Measurements from ENCODE around the gene CAPN2. TPM values are rescaled to one million over a fixed set of nuclear protein-coding genes. Genes with fewer than 3 reads are reported as not detected.

CAPN2 gene
- total RNA-seq, 2 donors from 2014 or later, result 88.5 to 156 TPM

- H3K27me3 ChIP-seq (replicated peaks; ENCODE audit: insufficient read depth), result no peaks in the 10 kb centered on the region
- H3K27ac ChIP-seq, result no peak overlapping the region
- TF ChIP-seq CTCF (IDR thresholded peaks at IDR 0.05) (no peak), POLR2AphosphoS5 (IDR thresholded peaks at IDR 0.05) (no peak), POLR2A (IDR thresholded peaks at IDR 0.05) (no peak)
Observed at GRCh38 chr1:223820515-223820858, 108.1 kb downstream of the CAPN2 start.

DNA sequence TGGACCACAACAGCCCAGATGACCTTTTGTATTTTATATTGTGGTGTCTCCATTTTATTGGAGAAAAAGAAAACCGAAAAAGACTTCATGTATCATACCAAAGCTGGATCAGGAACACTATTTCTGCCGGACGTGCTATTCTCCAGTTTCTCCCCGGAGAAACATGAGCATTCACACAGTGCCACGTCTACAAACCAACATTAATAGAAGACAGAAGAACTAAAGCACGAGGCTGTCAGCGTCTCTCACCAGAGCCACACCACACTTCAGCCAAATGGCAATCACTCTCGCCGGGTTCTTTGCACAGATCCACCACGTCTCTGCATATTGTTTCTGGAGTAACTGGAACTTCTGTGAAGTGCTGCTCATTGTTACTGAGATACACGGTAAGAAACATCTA is 108.6 kb downstream of the CAPN2 start:
- Histone ChIP-seq H3K4me1 (replicated peaks) (no peaks in the 10 kb centered on the region), H3K9me3 (no peaks in the 10 kb centered on the region), H3K36me3 (no peaks in the 10 kb centered on the region), H3K4me3 (no peak overlapping the region), H3K27me3 (replicated peaks; ENCODE audit: insufficient read depth) (no peaks in the 10 kb centered on the region), H3K27ac (no peak overlapping the region)
- intact Hi-C loops (cut with DNase I), result no loop called here
- DNase-seq (ENCODE audit: low spot score), result no peak
- WGBS, result 89% methylated on average over 11 of the region's 11 CpGs
- TF ChIP-seq POLR2A (IDR thresholded peaks at IDR 0.05) (no peak), POLR2AphosphoS5 (IDR thresholded peaks at IDR 0.05) (no peak)

More at GRCh38 chr1:223820515-223820858, 108.1 kb downstream of the CAPN2 start:
- H3K36me3 ChIP-seq, result no peaks in the 10 kb centered on the region
- DNase-seq (ENCODE audit: low spot score), result no peak
- no peaks in the 10 kb centered on the region for H3K9me3 ChIP-seq
- H3K4me3 ChIP-seq, result no peak overlapping the region
- intact Hi-C loops (cut with DNase I), result no loop called here
- H3K4me1 ChIP-seq (replicated peaks), result no peaks in the 10 kb centered on the region
- WGBS, result 86% methylated on average over 2 of the region's 2 CpGs

GRCh38 chr1:223824287-223824686 is 111.9 kb downstream of the CAPN2 start:
- H3K36me3 ChIP-seq, result no peaks in the 10 kb centered on the region
- TF ChIP-seq CTCF (IDR thresholded peaks at IDR 0.05) (no peak), POLR2A (IDR thresholded peaks at IDR 0.05) (no peak), POLR2AphosphoS5 (IDR thresholded peaks at IDR 0.05) (no peak)
- H3K4me3 ChIP-seq, result no peak overlapping the region
- no peaks in the 10 kb centered on the region for H3K27me3 ChIP-seq (replicated peaks; ENCODE audit: insufficient read depth)
- intact Hi-C loops (cut with DNase I), result no loop called here
- no peak overlapping the region for H3K27ac ChIP-seq
- 92% methylated on average over 9 of the region's 9 CpGs for WGBS
- no peak for DNase-seq (ENCODE audit: low spot score)
- H3K9me3 ChIP-seq, result no peaks in the 10 kb centered on the region
- H3K4me1 ChIP-seq (replicated peaks), result no peaks in the 10 kb centered on the region

- intact Hi-C loops (cut with DNase I), result no loop called here
- H3K9me3 ChIP-seq, result no peaks in the 10 kb centered on the region
- H3K27me3 ChIP-seq (replicated peaks; ENCODE audit: insufficient read depth), result no peaks in the 10 kb centered on the region
- no peaks in the 10 kb centered on the region for H3K4me1 ChIP-seq (replicated peaks)
- DNase-seq (ENCODE audit: low spot score), result no peak
- WGBS, result 71% methylated on average over 4 of the region's 4 CpGs
- H3K36me3 ChIP-seq, result no peaks in the 10 kb centered on the region
- H3K4me3 ChIP-seq, result no peak overlapping the region
- no peak overlapping the region for H3K27ac ChIP-seq
- TF ChIP-seq CTCF (IDR thresholded peaks at IDR 0.05), result no peak
Observed at GRCh38 chr1:223824712-223825111, 112.4 kb downstream of the CAPN2 start.

Small RNAs within 50 kb of the gene (small RNA-seq; reads per million reads assigned to genes)
- gene RNU6-1248P, result 0 reads per million in 2 donors

Other genes starting within 250 kb of the CAPN2 start
- 1 to 10 TPM; 3.0 to 5.6 TPM for gene CAPN8, start 46.8 kb upstream of the CAPN2 start, total RNA-seq
- 100 to 1,000 TPM in 1 of 2 donors, 10 to 100 TPM in 1; 28.0 to 103 TPM for gene TP53BP2, start 133.4 kb downstream of the CAPN2 start, total RNA-seq

Data from prostate gland (tissue), 2 donors.